C4-2B (cell line): ENCODE data around the gene GSK3B.

Source experiments
- H3K27ac ChIP-seq: fragments of 450-650 bp; 2 replicates; pipeline ENCODE4 v1.5.1; 2017
- CTCF ChIP-seq: fragments of 450-650 bp; conservative IDR thresholded peaks from 2 replicates; pipeline ENCODE4 v1.5.1; 2017; ENCODE audit warnings: mild to moderate bottlenecking
- ZFX ChIP-seq: fragments of 450-650 bp; IDR thresholded peaks from 2 replicates; pipeline ENCODE4 v1.6.1; 2017

The GSK3B gene

GRCh38 chr3:119978554-119979208 is 115.6 kb downstream of the GSK3B start:
- no peak overlapping the region for H3K27ac ChIP-seq
- no peak for TF ChIP-seq ZFX
- TF ChIP-seq CTCF, result no peak

GRCh38 chr3:119977353-119977752 is 116.9 kb downstream of the GSK3B start:
- TF ChIP-seq CTCF (no peak), ZFX (no peak)
- H3K27ac ChIP-seq, result no peak overlapping the region

GRCh38 chr3:119976214-119976613 is 118.0 kb downstream of the GSK3B start:
- no peak overlapping the region for H3K27ac ChIP-seq
- TF ChIP-seq ZFX (no peak), CTCF (no peak)

GRCh38 chr3:119974656-119975055 is 119.6 kb downstream of the GSK3B start:
- H3K27ac ChIP-seq, result no peak overlapping the region
- TF ChIP-seq CTCF, result no peak
- no peak for TF ChIP-seq ZFX

- H3K27ac ChIP-seq, result no peak overlapping the region
- no peak for TF ChIP-seq CTCF
- no peak for TF ChIP-seq ZFX
Measured at GRCh38 chr3:119973018-119973646, 121.1 kb downstream of the GSK3B start.

GRCh38 chr3:119969759-119970158 is 124.5 kb downstream of the GSK3B start:
- TF ChIP-seq CTCF, result no peak
- no peak for TF ChIP-seq ZFX
- H3K27ac ChIP-seq, result no peak overlapping the region

- no peak for TF ChIP-seq ZFX
- no peak for TF ChIP-seq CTCF
- no peak overlapping the region for H3K27ac ChIP-seq
Measured at GRCh38 chr3:119967353-119968006, 126.8 kb downstream of the GSK3B start.
